Measurements from ENCODE around the gene POLG2. TPM values are rescaled to one million over a fixed set of nuclear protein-coding genes. Genes with fewer than 3 reads are reported as not detected.
A peak's percentile ranks its signal among the peaks of the same experiment; 100 is the strongest.
"Not testable (repeated sequence)": the region's sequence is repeated elsewhere in the genome, so short reads cannot be mapped to it uniquely, and the experiment has no call there.

Gene POLG2
- total RNA-seq, 2 donors from 2014 or later: 38.8 to 40.9 TPM

DNA sequence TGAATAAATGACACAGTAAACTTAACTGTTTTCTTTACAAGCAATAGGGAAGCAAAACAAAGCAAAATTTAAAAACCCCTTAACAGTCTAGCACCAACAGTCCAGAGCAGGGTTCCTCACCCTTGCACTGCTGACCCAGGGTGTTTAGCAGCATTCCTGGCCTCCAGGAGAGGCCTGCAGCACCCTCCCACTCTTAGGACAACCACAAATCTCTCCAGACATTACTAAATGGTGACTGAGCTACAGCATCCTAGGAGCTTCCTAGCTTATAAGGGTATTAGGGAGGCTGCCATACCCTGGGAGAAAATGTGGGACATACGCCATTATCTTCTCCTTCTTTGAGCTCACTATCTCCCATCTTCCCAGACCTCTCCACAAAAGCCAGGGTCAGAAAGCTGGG is 15.9 kb downstream of the POLG2 start:
- Mint-ChIP-seq H3K9me3 (no peaks in the 10 kb centered on the region), H3K36me3 (ENCODE audit: low read depth) (peaks cover 86% of the 10 kb centered on the region), H3K27me3 (no peaks in the 10 kb centered on the region), H3K4me3 (no peak overlapping the region), H3K27ac (peak overlapping the region; percentile 32), H3K4me1 (peaks cover 7% of the 10 kb centered on the region)
- ATAC-seq (replicated peaks): no peak

GRCh38 chr17:64477849-64478248 is 19.0 kb downstream of the POLG2 start:
- no peaks in the 10 kb centered on the region for H3K4me1 Mint-ChIP-seq
- no peak overlapping the region for H3K4me3 Mint-ChIP-seq
- peaks cover 55% of the 10 kb centered on the region for H3K36me3 Mint-ChIP-seq (ENCODE audit: low read depth)
- H3K9me3 Mint-ChIP-seq: no peaks in the 10 kb centered on the region
- H3K27ac Mint-ChIP-seq: no peak overlapping the region
- no peak for ATAC-seq (replicated peaks)
- no peaks in the 10 kb centered on the region for H3K27me3 Mint-ChIP-seq

DNA sequence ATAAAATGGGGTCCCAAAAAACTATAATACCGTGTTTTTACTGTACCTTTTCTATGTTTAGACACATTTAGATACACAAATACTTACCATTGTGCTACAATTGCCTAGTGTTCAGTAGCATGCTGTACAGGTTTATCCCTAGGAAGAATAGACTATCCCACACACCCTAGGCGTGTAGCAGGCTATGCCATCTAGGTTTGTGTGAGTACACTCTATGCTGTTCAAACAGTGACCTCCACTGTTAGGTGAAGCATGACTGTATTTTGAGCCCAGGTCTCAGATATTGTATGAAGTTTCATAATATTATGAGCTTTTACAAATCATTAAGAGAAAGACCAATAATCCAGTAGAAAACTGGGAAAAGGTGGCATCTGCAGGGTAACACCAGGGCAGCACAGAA is 24.3 kb downstream of the POLG2 start:
- no peak overlapping the region for H3K27ac Mint-ChIP-seq
- H3K4me3 Mint-ChIP-seq: no peak overlapping the region
- peaks cover 6% of the 10 kb centered on the region for H3K36me3 Mint-ChIP-seq (ENCODE audit: low read depth)
- no peaks in the 10 kb centered on the region for H3K4me1 Mint-ChIP-seq
- H3K9me3 Mint-ChIP-seq: no peaks in the 10 kb centered on the region
- no peaks in the 10 kb centered on the region for H3K27me3 Mint-ChIP-seq
- ATAC-seq (replicated peaks): no peak

DNA sequence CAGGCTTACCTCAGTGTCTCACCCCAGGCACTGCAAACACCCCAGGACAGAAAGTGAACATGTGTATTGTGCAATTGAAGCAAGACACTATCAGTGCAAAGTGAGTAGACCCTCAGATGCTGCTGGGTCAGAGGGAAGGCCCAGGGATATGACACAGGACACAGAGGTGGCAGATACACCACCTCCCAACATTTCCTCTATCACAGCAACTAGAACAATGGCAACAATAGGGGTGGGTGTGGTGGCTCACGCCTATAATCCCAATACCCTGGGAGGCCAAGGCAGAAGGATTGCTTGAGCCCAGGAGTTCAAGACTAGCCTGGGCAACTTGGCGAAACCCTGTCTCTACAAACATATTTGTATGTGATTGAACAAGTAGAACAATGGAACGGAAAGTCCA is 25.4 kb downstream of the POLG2 start:
- Mint-ChIP-seq H3K4me3 (no peak overlapping the region), H3K27ac (no peak overlapping the region), H3K9me3 (no peaks in the 10 kb centered on the region), H3K4me1 (no peaks in the 10 kb centered on the region), H3K36me3 (ENCODE audit: low read depth) (no peaks in the 10 kb centered on the region), H3K27me3 (no peaks in the 10 kb centered on the region)
- ATAC-seq (replicated peaks): no peak

DNA sequence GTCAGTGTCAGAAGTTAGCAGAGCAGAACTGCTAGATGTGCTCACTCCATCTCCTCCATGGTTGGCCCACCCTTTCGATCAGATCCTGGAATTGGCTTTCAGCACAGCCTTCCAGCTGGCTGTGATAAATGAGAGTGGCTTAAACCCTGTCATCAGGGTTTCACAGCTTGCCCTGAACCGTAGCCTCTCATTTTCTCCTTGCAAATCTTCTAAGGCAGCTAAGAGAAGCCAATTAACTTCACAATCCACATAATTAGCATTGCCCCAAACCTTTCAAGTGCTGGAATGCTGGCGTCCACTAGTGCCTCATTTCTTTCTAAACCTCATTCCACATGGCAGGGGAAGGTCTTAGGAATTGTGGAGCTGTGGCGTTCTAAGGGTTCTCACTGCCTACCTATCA is 26.2 kb downstream of the POLG2 start:
- no peak for ATAC-seq (replicated peaks)
- Mint-ChIP-seq H3K27me3 (no peaks in the 10 kb centered on the region), H3K27ac (no peak overlapping the region), H3K36me3 (ENCODE audit: low read depth) (no peaks in the 10 kb centered on the region), H3K4me3 (no peak overlapping the region), H3K4me1 (no peaks in the 10 kb centered on the region), H3K9me3 (no peaks in the 10 kb centered on the region)

- H3K27me3 Mint-ChIP-seq; H3K9me3 Mint-ChIP-seq; ATAC-seq (replicated peaks); H3K4me3 Mint-ChIP-seq; H3K4me1 Mint-ChIP-seq; H3K36me3 Mint-ChIP-seq (ENCODE audit: low read depth); H3K27ac Mint-ChIP-seq: not testable (repeated sequence)
Observed at GRCh38 chr17:64466834-64467233, 30.0 kb downstream of the POLG2 start.

DNA sequence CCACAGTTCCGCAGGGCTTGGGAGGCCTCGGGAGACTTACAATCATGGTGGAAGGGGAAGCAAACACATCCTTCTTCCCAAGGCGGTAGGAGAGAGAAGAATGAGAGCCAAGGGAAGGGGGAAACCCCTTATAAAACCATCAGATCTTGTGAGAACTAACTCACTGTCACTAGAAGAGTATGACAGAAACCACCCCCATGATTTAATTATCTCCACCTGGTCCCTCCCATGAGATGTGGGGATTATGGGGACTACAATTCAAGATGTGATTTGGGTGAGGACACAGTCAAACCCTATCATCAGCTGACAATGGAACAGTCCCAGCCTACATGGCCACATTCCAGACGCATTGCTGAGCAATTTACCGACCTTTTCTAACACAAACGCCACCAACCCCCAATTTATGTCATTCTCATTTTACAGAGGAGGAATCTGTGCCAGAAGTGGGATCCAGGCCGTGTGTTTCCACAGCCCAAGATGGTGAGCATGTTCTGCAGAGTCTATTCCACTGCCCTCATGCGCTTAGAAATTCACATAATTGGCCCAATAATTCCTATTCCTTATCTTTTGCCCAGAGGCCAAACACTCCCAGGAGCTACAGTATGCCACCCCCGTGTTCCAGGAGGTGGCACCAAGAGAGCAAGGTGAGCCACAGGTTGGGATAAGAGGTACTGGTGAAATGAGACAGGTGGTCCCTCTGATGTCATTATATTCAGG is 30.7 kb downstream of the POLG2 start:
- no peaks in the 10 kb centered on the region for H3K4me1 Mint-ChIP-seq
- no peaks in the 10 kb centered on the region for H3K27me3 Mint-ChIP-seq
- H3K36me3 Mint-ChIP-seq (ENCODE audit: low read depth): no peaks in the 10 kb centered on the region
- H3K4me3 Mint-ChIP-seq: no peak overlapping the region
- ATAC-seq (replicated peaks): no peak
- no peak overlapping the region for H3K27ac Mint-ChIP-seq
- no peaks in the 10 kb centered on the region for H3K9me3 Mint-ChIP-seq

GRCh38 chr17:64461788-64462187 is 35.1 kb downstream of the POLG2 start:
- no peak overlapping the region for H3K27ac Mint-ChIP-seq
- no peaks in the 10 kb centered on the region for H3K36me3 Mint-ChIP-seq (ENCODE audit: low read depth)
- H3K4me1 Mint-ChIP-seq: peaks cover 4% of the 10 kb centered on the region
- no peak for ATAC-seq (replicated peaks)
- no peak overlapping the region for H3K4me3 Mint-ChIP-seq
- H3K9me3 Mint-ChIP-seq: no peaks in the 10 kb centered on the region
- no peaks in the 10 kb centered on the region for H3K27me3 Mint-ChIP-seq

GRCh38 chr17:64460955-64461354 is 35.9 kb downstream of the POLG2 start:
- H3K9me3 Mint-ChIP-seq: no peaks in the 10 kb centered on the region
- no peaks in the 10 kb centered on the region for H3K27me3 Mint-ChIP-seq
- no peak for ATAC-seq (replicated peaks)
- H3K36me3 Mint-ChIP-seq (ENCODE audit: low read depth): no peaks in the 10 kb centered on the region
- H3K4me3 Mint-ChIP-seq: no peak overlapping the region
- H3K4me1 Mint-ChIP-seq: peaks cover 10% of the 10 kb centered on the region
- H3K27ac Mint-ChIP-seq: no peak overlapping the region

GRCh38 chr17:64459818-64460217 is 37.0 kb downstream of the POLG2 start:
- ATAC-seq (replicated peaks); H3K9me3 Mint-ChIP-seq; H3K27ac Mint-ChIP-seq; H3K36me3 Mint-ChIP-seq (ENCODE audit: low read depth); H3K4me1 Mint-ChIP-seq; H3K27me3 Mint-ChIP-seq; H3K4me3 Mint-ChIP-seq: not testable (repeated sequence)

DNA sequence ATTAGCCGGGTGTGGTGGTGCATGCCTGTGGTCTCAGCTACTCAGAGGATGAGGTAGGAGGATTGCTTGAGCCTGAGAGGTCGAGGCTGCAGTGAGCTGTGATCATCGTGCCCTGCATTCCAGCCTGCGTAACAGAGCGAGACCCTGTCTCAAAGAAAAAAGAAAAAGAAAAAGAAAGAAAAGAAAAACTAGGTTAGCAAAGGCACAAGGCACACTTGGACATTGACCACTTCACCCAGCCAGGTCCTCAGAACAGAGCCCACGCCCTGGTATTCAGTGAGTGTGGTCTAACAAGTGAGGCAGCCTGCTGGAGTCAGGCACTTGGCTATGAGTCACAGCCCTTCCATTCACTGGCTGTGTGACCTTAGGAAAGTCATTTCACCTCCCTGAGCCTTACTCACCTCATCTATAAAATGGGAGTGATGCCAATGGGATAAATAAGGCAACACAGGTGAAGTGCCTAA is 37.5 kb downstream of the POLG2 start:
- no peaks in the 10 kb centered on the region for H3K9me3 Mint-ChIP-seq
- H3K4me1 Mint-ChIP-seq: peaks cover 10% of the 10 kb centered on the region
- H3K27ac Mint-ChIP-seq: no peak overlapping the region
- no peak overlapping the region for H3K4me3 Mint-ChIP-seq
- no peaks in the 10 kb centered on the region for H3K36me3 Mint-ChIP-seq (ENCODE audit: low read depth)
- peak; percentile 57 for ATAC-seq (replicated peaks)
- no peaks in the 10 kb centered on the region for H3K27me3 Mint-ChIP-seq

- H3K4me3 Mint-ChIP-seq: no peak overlapping the region
- no peak for ATAC-seq (replicated peaks)
- no peak overlapping the region for H3K27ac Mint-ChIP-seq
- no peaks in the 10 kb centered on the region for H3K9me3 Mint-ChIP-seq
- H3K27me3 Mint-ChIP-seq: no peaks in the 10 kb centered on the region
- H3K36me3 Mint-ChIP-seq (ENCODE audit: low read depth): no peaks in the 10 kb centered on the region
- peaks cover 10% of the 10 kb centered on the region for H3K4me1 Mint-ChIP-seq
Observed at GRCh38 chr17:64458756-64459155, 38.1 kb downstream of the POLG2 start.

DNA sequence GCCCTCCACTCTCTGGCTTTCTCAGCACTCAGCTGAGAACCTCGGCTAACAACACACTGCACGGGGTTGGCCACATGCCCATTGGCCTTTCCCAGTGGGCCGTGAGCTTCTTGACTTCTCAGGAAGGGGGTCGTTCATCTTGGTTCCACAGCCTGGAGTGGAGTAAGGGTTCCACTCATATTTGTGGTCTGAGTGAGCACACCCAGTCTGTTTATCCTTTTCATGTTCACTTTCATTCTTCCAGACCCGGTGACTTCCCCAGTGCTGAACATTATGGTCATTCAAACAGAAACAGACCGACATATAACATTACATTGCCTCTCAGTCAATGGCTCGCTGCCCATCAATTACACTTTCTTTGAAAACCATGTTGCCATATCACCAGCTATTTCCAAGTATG is 39.7 kb downstream of the POLG2 start:
- Mint-ChIP-seq H3K9me3 (no peaks in the 10 kb centered on the region), H3K27ac (no peak overlapping the region), H3K4me3 (no peak overlapping the region), H3K4me1 (peaks cover 10% of the 10 kb centered on the region), H3K27me3 (no peaks in the 10 kb centered on the region), H3K36me3 (ENCODE audit: low read depth) (no peaks in the 10 kb centered on the region)
- no peak for ATAC-seq (replicated peaks)

- Mint-ChIP-seq H3K36me3 (ENCODE audit: low read depth) (no peaks in the 10 kb centered on the region), H3K4me1 (peaks cover 10% of the 10 kb centered on the region), H3K27ac (no peak overlapping the region), H3K4me3 (no peak overlapping the region), H3K9me3 (no peaks in the 10 kb centered on the region), H3K27me3 (no peaks in the 10 kb centered on the region)
- no peak for ATAC-seq (replicated peaks)
Observed at GRCh38 chr17:64455993-64456885, 40.6 kb downstream of the POLG2 start.

- ATAC-seq (replicated peaks): no peak
- Mint-ChIP-seq H3K27ac (no peak overlapping the region), H3K36me3 (ENCODE audit: low read depth) (no peaks in the 10 kb centered on the region), H3K4me1 (no peaks in the 10 kb centered on the region), H3K4me3 (no peak overlapping the region), H3K9me3 (no peaks in the 10 kb centered on the region), H3K27me3 (no peaks in the 10 kb centered on the region)
Observed at GRCh38 chr17:64449545-64449944, 47.3 kb downstream of the POLG2 start.
